Hepatocyte (in vitro differentiated cells): ENCODE measurements around the gene CASP8AP2.

Experiments
- EZH2 ChIP-seq: fragments of 200-600 bp; sonication (generic); IDR thresholded peaks from 2 replicates; pipeline ENCODE4 v1.6.1; 2016; ENCODE audit warnings: antibody characterized with exemption, mild to moderate bottlenecking, borderline replicate concordance
- EZH2phosphoT487 ChIP-seq: fragments of 200-600 bp; sonication (generic); IDR thresholded peaks from one replicate; pipeline ENCODE4 v1.6.1; 2018; ENCODE audit warnings: antibody characterized with exemption, mild to moderate bottlenecking, low read depth, moderate library complexity; ENCODE audit not compliant: unreplicated experiment, severe bottlenecking
- TF ChIP-seq, protein P1 (sequence below): fragments of 200-600 bp; sonication (generic); IDR thresholded peaks from 2 replicates; pipeline ENCODE4 v1.5.1; 2016; ENCODE audit warnings: antibody characterized with exemption, mild to moderate bottlenecking; ENCODE audit not compliant: poor library complexity

DNA sequence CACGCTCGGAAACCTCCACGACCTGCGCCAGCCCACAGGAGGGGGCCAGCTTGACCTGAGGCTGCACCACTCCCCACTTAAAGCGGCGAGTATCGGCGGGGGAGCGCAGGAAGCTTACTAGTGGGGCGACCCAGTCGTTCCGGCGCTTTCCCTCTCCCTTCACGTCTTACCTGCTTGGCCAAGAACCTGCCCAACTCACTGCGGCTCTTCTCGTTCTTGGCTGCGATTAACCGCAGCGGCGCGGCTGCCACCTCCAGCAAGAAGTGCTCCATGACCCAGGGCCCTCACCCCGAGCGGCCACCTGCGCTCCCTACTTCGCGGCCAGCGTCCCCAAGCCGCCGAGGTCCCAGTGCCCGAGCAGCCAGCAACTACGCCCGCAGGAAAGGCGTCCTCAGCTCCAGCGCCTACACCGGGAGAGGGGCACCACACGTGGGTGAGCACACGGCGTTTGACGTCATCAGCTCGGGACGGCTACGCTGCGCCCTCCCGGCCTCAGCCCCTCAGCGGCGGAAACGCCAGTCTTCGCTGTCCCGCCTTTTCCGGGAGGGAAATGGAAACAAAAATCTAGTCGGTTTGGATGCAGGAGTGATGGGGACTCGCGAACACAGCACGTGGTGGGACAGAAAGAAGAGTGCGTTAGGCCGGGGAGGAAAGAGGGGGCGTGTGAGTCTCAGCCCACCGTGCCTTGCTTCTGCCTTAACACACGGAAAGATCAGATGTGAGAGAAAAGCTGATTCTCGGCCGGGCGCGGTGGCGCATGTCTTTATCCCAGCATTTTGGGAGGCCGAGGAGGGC lies 10.1 kb upstream of the CASP8AP2 start, which contains the start of gene MDN1:
- TF ChIP-seq, protein P1, sequence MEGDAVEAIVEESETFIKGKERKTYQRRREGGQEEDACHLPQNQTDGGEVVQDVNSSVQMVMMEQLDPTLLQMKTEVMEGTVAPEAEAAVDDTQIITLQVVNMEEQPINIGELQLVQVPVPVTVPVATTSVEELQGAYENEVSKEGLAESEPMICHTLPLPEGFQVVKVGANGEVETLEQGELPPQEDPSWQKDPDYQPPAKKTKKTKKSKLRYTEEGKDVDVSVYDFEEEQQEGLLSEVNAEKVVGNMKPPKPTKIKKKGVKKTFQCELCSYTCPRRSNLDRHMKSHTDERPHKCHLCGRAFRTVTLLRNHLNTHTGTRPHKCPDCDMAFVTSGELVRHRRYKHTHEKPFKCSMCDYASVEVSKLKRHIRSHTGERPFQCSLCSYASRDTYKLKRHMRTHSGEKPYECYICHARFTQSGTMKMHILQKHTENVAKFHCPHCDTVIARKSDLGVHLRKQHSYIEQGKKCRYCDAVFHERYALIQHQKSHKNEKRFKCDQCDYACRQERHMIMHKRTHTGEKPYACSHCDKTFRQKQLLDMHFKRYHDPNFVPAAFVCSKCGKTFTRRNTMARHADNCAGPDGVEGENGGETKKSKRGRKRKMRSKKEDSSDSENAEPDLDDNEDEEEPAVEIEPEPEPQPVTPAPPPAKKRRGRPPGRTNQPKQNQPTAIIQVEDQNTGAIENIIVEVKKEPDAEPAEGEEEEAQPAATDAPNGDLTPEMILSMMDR, result no peak
- no peak for TF ChIP-seq EZH2
- TF ChIP-seq EZH2phosphoT487, result no peak
